Testis (tissue), 2 donors: ENCODE results near the gene EPS8L2.

Experiments
- POLR2A ChIP-seq: fragments of 450-650 bp; IDR thresholded peaks from one replicate; pipeline ENCODE4 v1.6.1; 2017; ENCODE audit warnings: antibody characterized with exemption, mild to moderate bottlenecking, moderate library complexity
- TF ChIP-seq, protein P1 (sequence below), 3 experiments: fragments of 450-650 bp in 2 of 3; fragments of 200-600 bp in 1 of 3; sonication (generic) in 1 of 3; IDR thresholded peaks; one replicate each; pipeline ENCODE4 v1.5.1; 2016 to 2019; ENCODE audit warnings: antibody characterized with exemption in 3 of 3, mild to moderate bottlenecking in 2 of 3, moderate library complexity in 1 of 3

GRCh38 chr11:719214-720016, 13.4 kb downstream of the EPS8L2 start:
- no peak for TF ChIP-seq POLR2A
- TF ChIP-seq, protein P1, sequence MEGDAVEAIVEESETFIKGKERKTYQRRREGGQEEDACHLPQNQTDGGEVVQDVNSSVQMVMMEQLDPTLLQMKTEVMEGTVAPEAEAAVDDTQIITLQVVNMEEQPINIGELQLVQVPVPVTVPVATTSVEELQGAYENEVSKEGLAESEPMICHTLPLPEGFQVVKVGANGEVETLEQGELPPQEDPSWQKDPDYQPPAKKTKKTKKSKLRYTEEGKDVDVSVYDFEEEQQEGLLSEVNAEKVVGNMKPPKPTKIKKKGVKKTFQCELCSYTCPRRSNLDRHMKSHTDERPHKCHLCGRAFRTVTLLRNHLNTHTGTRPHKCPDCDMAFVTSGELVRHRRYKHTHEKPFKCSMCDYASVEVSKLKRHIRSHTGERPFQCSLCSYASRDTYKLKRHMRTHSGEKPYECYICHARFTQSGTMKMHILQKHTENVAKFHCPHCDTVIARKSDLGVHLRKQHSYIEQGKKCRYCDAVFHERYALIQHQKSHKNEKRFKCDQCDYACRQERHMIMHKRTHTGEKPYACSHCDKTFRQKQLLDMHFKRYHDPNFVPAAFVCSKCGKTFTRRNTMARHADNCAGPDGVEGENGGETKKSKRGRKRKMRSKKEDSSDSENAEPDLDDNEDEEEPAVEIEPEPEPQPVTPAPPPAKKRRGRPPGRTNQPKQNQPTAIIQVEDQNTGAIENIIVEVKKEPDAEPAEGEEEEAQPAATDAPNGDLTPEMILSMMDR (IDR thresholded peaks at IDR 0.05): no peak
